RWPE2 (cell line): Measurements from ENCODE around the gene PDE4D.
"Not testable (repeated sequence)": the region's sequence is repeated elsewhere in the genome, so short reads cannot be mapped to it uniquely, and the experiment has no call there.

Experiments used
- ATAC-seq: fragments of 200-7000 bp; cut with Tn5 transposase; 3 replicates; pipeline ENCODE4 v1.9.1; 2021; ENCODE audit warnings: low read depth
- DNase-seq: peaks from one replicate; pipeline ENCODE4 v3.0.0-alpha.2; 2020; ENCODE audit warnings: low spot score
- H3K27ac ChIP-seq: fragments of 450-650 bp; 2 replicates; pipeline ENCODE4 v1.5.1; 2017; ENCODE audit warnings: mild to moderate bottlenecking; ENCODE audit not compliant: poor library complexity, severe bottlenecking
- H3K27me3 ChIP-seq: fragments of 250-450 bp; sonication (Bioruptor Pico); 2 replicates; pipeline ENCODE4 v1.5.1; 2021; ENCODE audit warnings: mild to moderate bottlenecking, moderate library complexity; ENCODE audit not compliant: insufficient read depth, poor library complexity, severe bottlenecking
- H3K36me3 ChIP-seq: fragments of 250-450 bp; sonication (Bioruptor Pico); 2 replicates; pipeline ENCODE4 v1.5.1; 2020; ENCODE audit warnings: low read depth, mild to moderate bottlenecking, moderate library complexity
- H3K4me1 ChIP-seq: fragments of 250-450 bp; sonication (Bioruptor Pico); 2 replicates; pipeline ENCODE4 v1.5.1; 2021; ENCODE audit warnings: mild to moderate bottlenecking, moderate library complexity; ENCODE audit not compliant: insufficient read depth, poor library complexity, severe bottlenecking
- H3K4me3 ChIP-seq: fragments of 250-450 bp; sonication (Bioruptor Pico); 2 replicates; pipeline ENCODE4 v1.5.1; 2021; ENCODE audit warnings: mild to moderate bottlenecking, moderate library complexity; ENCODE audit not compliant: severe bottlenecking
- H3K9me3 ChIP-seq: fragments of 250-450 bp; sonication (Bioruptor Pico); 2 replicates; pipeline ENCODE4 v1.5.1; 2021; ENCODE audit warnings: mild to moderate bottlenecking, moderate library complexity; ENCODE audit not compliant: severe bottlenecking
- TF ChIP-seq, protein P1 (sequence below): fragments of 450-650 bp; IDR thresholded peaks from one replicate; pipeline ENCODE4 v1.5.1; 2017; ENCODE audit warnings: mild to moderate bottlenecking, moderate library complexity; ENCODE audit not compliant: poor library complexity, severe bottlenecking

Gene PDE4D

DNA sequence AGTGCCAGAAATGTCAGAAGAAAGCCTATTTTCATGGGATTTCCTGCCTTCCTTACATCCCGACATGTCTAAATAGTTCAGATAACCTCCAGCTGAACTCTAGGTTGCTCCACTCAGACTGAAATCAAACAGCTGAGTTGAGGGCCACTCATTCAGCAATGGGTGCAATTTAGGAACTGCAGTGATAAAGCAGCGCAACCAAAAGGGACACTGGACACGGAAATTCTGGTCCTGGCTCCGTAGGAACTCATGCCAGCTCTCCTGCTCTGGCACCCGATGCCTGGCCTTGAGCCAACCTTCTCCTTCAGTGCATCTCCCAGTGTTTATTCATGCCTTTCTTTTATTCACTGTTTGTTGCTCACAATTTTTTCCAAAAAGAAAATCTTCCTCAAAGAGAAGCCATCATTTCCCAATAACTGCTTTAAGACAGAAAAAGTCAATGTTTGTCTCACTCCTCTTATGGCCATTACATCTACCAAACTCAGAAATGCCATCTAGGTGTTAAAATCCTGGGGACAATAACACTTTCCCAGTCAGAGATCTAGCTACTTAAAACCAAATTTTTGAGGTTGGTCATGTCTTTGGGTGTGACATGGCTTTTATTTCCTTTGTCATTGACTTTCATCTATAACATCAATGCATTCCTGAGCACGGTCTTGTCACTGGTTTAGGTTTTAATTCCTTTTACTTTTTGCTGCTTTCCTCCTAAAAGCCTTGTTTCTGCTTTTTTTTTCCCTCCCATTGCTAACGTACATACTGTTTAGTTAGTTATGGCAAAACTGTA is 126.9 kb downstream of the PDE4D start:
- peak overlapping the region; percentile 44 for H3K4me3 ChIP-seq
- H3K9me3 ChIP-seq: no peaks in the 10 kb centered on the region
- ATAC-seq: peak; percentile 4; the same call in 1 of the 3 replicates
- no peaks in the 10 kb centered on the region for H3K27me3 ChIP-seq
- TF ChIP-seq, protein P1, sequence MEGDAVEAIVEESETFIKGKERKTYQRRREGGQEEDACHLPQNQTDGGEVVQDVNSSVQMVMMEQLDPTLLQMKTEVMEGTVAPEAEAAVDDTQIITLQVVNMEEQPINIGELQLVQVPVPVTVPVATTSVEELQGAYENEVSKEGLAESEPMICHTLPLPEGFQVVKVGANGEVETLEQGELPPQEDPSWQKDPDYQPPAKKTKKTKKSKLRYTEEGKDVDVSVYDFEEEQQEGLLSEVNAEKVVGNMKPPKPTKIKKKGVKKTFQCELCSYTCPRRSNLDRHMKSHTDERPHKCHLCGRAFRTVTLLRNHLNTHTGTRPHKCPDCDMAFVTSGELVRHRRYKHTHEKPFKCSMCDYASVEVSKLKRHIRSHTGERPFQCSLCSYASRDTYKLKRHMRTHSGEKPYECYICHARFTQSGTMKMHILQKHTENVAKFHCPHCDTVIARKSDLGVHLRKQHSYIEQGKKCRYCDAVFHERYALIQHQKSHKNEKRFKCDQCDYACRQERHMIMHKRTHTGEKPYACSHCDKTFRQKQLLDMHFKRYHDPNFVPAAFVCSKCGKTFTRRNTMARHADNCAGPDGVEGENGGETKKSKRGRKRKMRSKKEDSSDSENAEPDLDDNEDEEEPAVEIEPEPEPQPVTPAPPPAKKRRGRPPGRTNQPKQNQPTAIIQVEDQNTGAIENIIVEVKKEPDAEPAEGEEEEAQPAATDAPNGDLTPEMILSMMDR: no peak
- H3K27ac ChIP-seq: peak overlapping the region; percentile 94
- H3K36me3 ChIP-seq: 0 out of 2 replicates have a peak, but pooled peaks cover 5% of the 10 kb centered on the region
- no peak for DNase-seq
- H3K4me1 ChIP-seq: peaks cover 34% of the 10 kb centered on the region

DNA sequence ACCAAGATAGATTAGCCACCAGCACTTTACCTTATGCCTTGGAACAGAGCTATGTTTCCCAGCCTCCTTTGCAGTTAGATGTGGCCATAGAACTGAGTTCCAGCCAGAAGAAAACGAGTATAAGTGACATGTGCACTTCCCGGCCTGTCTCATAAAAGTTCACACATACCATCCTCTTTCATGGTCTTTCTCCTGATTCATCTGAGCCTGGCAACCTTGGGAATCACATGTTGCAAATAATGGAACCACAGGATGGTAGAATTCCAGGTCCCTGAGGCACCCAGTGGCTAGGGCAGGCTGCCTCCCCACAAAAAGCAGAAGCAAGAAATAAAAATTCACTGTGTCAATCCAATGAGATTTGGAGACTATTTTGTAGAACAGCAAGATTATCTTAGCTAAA is 128.1 kb downstream of the PDE4D start:
- ATAC-seq: no peak
- TF ChIP-seq, protein P1: no peak
- H3K36me3 ChIP-seq: 0 out of 2 replicates have a peak, but pooled peaks cover 5% of the 10 kb centered on the region
- H3K4me3 ChIP-seq: no peak overlapping the region
- no peaks in the 10 kb centered on the region for H3K9me3 ChIP-seq
- H3K27me3 ChIP-seq: no peaks in the 10 kb centered on the region
- peak overlapping the region; percentile 94 for H3K27ac ChIP-seq
- no peak for DNase-seq
- H3K4me1 ChIP-seq: peaks cover 45% of the 10 kb centered on the region

DNA sequence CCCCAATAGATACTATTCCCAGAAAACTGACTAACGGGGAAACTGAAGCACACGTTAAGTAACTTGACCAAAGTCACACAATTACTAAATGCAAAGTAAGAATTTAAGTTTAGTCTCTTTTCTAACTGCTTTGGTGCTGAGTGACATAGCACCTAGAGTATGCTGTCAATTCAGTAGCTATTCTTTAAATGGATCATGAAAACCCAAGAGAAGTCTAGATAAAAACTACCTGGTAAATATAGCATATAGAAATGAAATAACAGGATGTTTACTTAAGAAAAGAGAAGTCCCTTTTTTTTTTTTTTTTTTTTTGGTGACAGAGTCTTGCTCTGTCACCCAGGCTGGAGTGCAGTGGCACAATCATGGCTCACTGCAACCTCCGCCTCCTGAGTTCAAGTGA is 129.2 kb downstream of the PDE4D start:
- no peaks in the 10 kb centered on the region for H3K27me3 ChIP-seq
- no peaks in the 10 kb centered on the region for H3K9me3 ChIP-seq
- TF ChIP-seq, protein P1: no peak
- H3K36me3 ChIP-seq: 0 out of 2 replicates have a peak, but pooled peaks cover 5% of the 10 kb centered on the region
- DNase-seq (no peak), ATAC-seq (no peak)
- peak overlapping the region; percentile 94 for H3K27ac ChIP-seq
- peaks cover 45% of the 10 kb centered on the region for H3K4me1 ChIP-seq
- H3K4me3 ChIP-seq: no peak overlapping the region

DNA sequence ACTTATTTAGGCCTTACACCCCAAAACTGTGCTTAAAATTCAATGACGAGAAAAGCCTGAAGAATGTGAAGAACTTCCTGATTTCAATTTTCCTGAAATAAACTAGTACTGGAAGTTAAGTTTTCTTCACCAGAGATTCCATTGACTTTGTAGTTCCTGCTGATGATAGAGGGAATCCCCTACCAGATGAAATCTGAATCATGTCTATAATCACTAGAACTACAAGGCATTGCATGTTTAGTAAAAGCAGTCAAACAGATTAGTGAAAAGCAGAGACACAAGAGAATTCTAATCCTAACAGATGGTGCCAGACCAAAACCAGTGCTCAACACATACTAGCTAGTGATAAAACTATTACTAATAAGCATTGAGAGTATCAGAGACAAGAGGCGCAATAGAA is 130.0 kb downstream of the PDE4D start:
- H3K27ac ChIP-seq: peak overlapping the region; percentile 94
- no peaks in the 10 kb centered on the region for H3K27me3 ChIP-seq
- TF ChIP-seq, protein P1: no peak
- DNase-seq (no peak), ATAC-seq (no peak)
- H3K36me3 ChIP-seq: peaks cover 8% of the 10 kb centered on the region; the same call in 1 of the 2 replicates
- H3K9me3 ChIP-seq: no peaks in the 10 kb centered on the region
- no peak overlapping the region for H3K4me3 ChIP-seq
- peaks cover 50% of the 10 kb centered on the region for H3K4me1 ChIP-seq

DNA sequence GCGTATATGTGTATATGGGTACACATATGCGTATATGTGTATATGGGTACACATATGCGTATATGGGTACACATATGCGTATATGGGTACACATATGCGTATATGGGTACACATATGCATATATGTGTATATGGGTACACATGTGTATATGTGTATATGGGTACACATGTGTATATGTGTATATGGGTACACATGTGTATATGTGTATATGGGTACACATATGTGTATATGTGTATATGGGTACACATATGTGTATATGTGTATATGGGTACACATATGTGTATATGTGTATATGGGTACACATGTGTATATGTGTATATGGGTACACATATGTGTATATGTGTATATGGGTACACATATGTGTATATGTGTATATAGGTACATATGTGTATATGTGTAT is 131.3 kb downstream of the PDE4D start:
- not testable (repeated sequence) for ATAC-seq, H3K36me3 ChIP-seq, H3K4me3 ChIP-seq, H3K27me3 ChIP-seq, DNase-seq, H3K27ac ChIP-seq, H3K9me3 ChIP-seq
- peaks cover 61% of the 10 kb centered on the region for H3K4me1 ChIP-seq
